Fibroblast of lung (primary cell): Measurements from ENCODE around the gene OR13J1. TPM values are rescaled to one million over a fixed set of nuclear protein-coding genes. Genes with fewer than 3 reads are reported as not detected.

Source experiments
- DNase-seq, 2 donors: peaks; one replicate each; pipeline versions ENCODE4 v3.0.0 to v3.0.0-alpha.2; 2010; ENCODE audit warnings: low read depth in 2 of 2
- H2AFZ ChIP-seq: 2 replicates; pipeline ENCODE4 v1.5.1; 2012; ENCODE audit warnings: low read length, control low read depth, inconsistent platforms
- H3K27ac ChIP-seq: 2 replicates; pipeline ENCODE4 v1.5.1; 2011; ENCODE audit warnings: low read length, control low read depth; ENCODE audit not compliant: insufficient read depth
- H3K27me3 ChIP-seq: 2 replicates; pipeline ENCODE4 v1.5.1; 2011; ENCODE audit warnings: mild to moderate bottlenecking, low read length; ENCODE audit not compliant: control insufficient read depth, insufficient read depth
- H3K36me3 ChIP-seq: 2 replicates; pipeline ENCODE4 v1.5.1; 2011; ENCODE audit warnings: low read length; ENCODE audit not compliant: control insufficient read depth, insufficient read depth
- H3K4me1 ChIP-seq: 2 replicates; pipeline ENCODE4 v1.5.1; 2011; ENCODE audit warnings: low read length; ENCODE audit not compliant: control insufficient read depth, insufficient read depth; ENCODE audit errors: extremely low read depth
- H3K4me2 ChIP-seq: 2 replicates; pipeline ENCODE4 v1.5.1; 2011; ENCODE audit warnings: low read length, control low read depth; ENCODE audit not compliant: insufficient read depth; ENCODE audit errors: extremely low read depth
- H3K4me3 ChIP-seq, 4 experiments: fragments of 200-600 bp in 1 of 4; sonication (generic) in 1 of 4; replicated peaks in 1 of 4; 2 replicates each; pipeline ENCODE4 v1.5.1; 2011 to 2016; ENCODE audit warnings: low read length in 4 of 4, low read depth in 3 of 4, mild to moderate bottlenecking in 3 of 4, control low read depth in 2 of 4, inconsistent platforms in 1 of 4, mixed read lengths in 1 of 4; ENCODE audit not compliant: insufficient read depth in 1 of 4; ENCODE audit errors: control extremely low read depth in 1 of 4
- H3K79me2 ChIP-seq: 2 replicates; pipeline ENCODE4 v1.5.1; 2012; ENCODE audit warnings: mild to moderate bottlenecking, low read length, inconsistent platforms; ENCODE audit not compliant: control insufficient read depth, insufficient read depth
- H3K9ac ChIP-seq: 2 replicates; pipeline ENCODE4 v1.5.1; 2011; ENCODE audit warnings: mild to moderate bottlenecking, low read length, control low read depth; ENCODE audit not compliant: insufficient read depth
- H3K9me3 ChIP-seq: 2 replicates; pipeline ENCODE4 v1.5.1; 2012; ENCODE audit warnings: low read depth, low read length; ENCODE audit not compliant: control insufficient read depth, insufficient read depth
- H4K20me1 ChIP-seq: 2 replicates; pipeline ENCODE4 v1.5.1; 2011; ENCODE audit warnings: low read length; ENCODE audit not compliant: control insufficient read depth, insufficient read depth; ENCODE audit errors: extremely low read depth
- EZH2 ChIP-seq: IDR thresholded peaks from 2 replicates; pipeline ENCODE4 v1.5.1; 2012; ENCODE audit warnings: low read length, control low read depth, mild to moderate bottlenecking; ENCODE audit errors: missing control alignments
- polyA plus RNA-seq, 2 donors: library from polyadenylated mRNA; depleted of rRNA in 1 of 2; stranded (reverse) in 1 of 2; unstranded in 1 of 2; fragments of >200 nt; gene quantifications; 2 replicates each; pipeline ENCODE4 v1.2.1, GENCODE V29; 2011 to 2012; ENCODE audit warnings: missing spikeins in 1 of 2
- total RNA-seq: library from RNA; depleted of rRNA; stranded (reverse); fragments of >200 nt; gene quantifications from 2 replicates; pipeline ENCODE4 v1.2.1, GENCODE V29; 2014
- TF ChIP-seq, protein P1 (sequence below), 2 donors: IDR thresholded peaks in 1 of 2; conservative IDR thresholded peaks in 1 of 2; 1 replicate in 1 of 2; 2 replicates in 1 of 2; pipeline ENCODE4 v1.5.1; 2011 to 2012; ENCODE audit warnings: low read length in 2 of 2, control low read depth in 1 of 2, inconsistent platforms in 1 of 2, low read depth in 1 of 2, mild to moderate bottlenecking in 1 of 2

Gene OR13J1
- total and polyA plus RNA-seq, 2 donors (not counting 1 experiment from before 2014, with no cell fraction given), result not detected

- peak in 1 of 2 donors; percentile 30 for DNase-seq
- Histone ChIP-seq H3K27ac (no peak overlapping the region), H4K20me1 (no peaks in the 10 kb centered on the region), H2AFZ (no peak overlapping the region), H3K79me2 (no peaks in the 10 kb centered on the region), H3K27me3 (no peaks in the 10 kb centered on the region), H3K4me2 (no peak overlapping the region), H3K9me3 (no peaks in the 10 kb centered on the region), H3K4me3 (no peak overlapping the region), H3K4me1 (no peaks in the 10 kb centered on the region), H3K9ac (no peak overlapping the region), H3K36me3 (no peaks in the 10 kb centered on the region)
- TF ChIP-seq, protein P1, sequence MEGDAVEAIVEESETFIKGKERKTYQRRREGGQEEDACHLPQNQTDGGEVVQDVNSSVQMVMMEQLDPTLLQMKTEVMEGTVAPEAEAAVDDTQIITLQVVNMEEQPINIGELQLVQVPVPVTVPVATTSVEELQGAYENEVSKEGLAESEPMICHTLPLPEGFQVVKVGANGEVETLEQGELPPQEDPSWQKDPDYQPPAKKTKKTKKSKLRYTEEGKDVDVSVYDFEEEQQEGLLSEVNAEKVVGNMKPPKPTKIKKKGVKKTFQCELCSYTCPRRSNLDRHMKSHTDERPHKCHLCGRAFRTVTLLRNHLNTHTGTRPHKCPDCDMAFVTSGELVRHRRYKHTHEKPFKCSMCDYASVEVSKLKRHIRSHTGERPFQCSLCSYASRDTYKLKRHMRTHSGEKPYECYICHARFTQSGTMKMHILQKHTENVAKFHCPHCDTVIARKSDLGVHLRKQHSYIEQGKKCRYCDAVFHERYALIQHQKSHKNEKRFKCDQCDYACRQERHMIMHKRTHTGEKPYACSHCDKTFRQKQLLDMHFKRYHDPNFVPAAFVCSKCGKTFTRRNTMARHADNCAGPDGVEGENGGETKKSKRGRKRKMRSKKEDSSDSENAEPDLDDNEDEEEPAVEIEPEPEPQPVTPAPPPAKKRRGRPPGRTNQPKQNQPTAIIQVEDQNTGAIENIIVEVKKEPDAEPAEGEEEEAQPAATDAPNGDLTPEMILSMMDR (conservative IDR thresholded peaks at IDR 0.05 in 1 of 2, IDR thresholded peaks at IDR 0.05 in 1 of 2; ENCODE audit: low read depth in 1 of 2, low read length in 2 of 2), result no peak
- TF ChIP-seq EZH2, result no peak
Measured at GRCh38 chr9:35882996-35883395, 12.8 kb upstream of the OR13J1 start.

DNA sequence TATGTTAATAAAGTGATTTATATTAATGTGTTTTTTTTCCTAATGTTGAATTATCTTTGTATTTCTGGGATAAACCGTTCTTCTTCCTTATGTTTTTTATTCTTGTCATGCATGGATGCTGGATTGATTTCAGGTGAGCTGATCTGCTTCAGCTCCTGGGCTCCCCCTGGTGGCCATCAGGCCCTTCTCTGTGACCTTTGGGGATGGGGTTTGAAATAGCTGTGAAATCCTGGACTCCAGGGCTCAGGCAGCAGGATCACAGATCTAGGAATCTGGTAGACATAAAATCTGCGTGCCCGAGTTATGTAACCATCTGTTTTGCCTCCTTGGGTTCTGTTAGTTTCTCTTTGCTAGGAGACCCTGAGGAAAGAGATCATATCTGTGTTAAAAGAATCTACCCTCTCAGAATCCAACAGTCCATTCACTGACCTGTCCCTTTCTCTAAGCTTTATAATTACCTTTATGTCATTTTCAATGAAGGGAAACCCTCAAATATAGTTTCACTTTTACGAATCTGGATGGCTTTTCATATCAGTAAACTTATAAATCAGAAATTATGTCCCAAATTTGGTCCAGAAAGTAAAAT is 12.2 kb upstream of the OR13J1 start:
- Histone ChIP-seq H3K4me2 (no peak overlapping the region), H3K9ac (no peak overlapping the region), H3K4me3 (no peak overlapping the region), H3K36me3 (no peaks in the 10 kb centered on the region), H2AFZ (no peak overlapping the region), H3K4me1 (no peaks in the 10 kb centered on the region), H3K9me3 (no peaks in the 10 kb centered on the region), H3K27ac (no peak overlapping the region), H3K27me3 (no peaks in the 10 kb centered on the region), H3K79me2 (no peaks in the 10 kb centered on the region), H4K20me1 (no peaks in the 10 kb centered on the region)
- peak; percentile 54 to 80 for DNase-seq
- no peak for TF ChIP-seq EZH2
- TF ChIP-seq, protein P1 (conservative IDR thresholded peaks at IDR 0.05 in 1 of 2, IDR thresholded peaks at IDR 0.05 in 1 of 2; ENCODE audit: low read depth in 1 of 2, low read length in 2 of 2), result peak; percentile 99 to 100

DNA sequence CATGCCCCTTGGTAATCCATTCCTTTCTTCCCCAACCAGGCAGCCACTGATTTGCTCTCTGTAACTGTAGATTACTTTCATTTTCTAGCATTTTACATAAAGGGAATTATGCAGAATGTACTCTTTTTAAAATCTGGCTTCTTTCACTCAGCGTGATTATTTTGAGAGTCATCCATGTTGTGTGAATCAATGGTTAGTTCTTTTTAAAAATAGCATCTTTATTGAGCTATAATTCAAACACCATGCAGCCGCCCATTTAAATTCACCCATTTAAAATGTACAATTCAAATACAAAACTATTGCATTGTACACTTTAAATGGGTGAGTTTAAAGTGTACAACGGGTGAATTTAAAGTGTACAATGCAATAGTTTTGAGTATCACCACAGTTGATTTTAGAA is 2.3 kb upstream of the OR13J1 start:
- DNase-seq, result no peak
- H3K27me3 ChIP-seq, result no peaks in the 10 kb centered on the region
- no peak overlapping the region for H3K9ac ChIP-seq
- H3K36me3 ChIP-seq, result no peaks in the 10 kb centered on the region
- H3K9me3 ChIP-seq, result no peaks in the 10 kb centered on the region
- H3K4me3 ChIP-seq, result no peak overlapping the region
- H3K4me1 ChIP-seq, result no peaks in the 10 kb centered on the region
- TF ChIP-seq EZH2, result no peak
- TF ChIP-seq, protein P1 (conservative IDR thresholded peaks at IDR 0.05 in 1 of 2, IDR thresholded peaks at IDR 0.05 in 1 of 2; ENCODE audit: low read depth in 1 of 2, low read length in 2 of 2), result no peak
- H3K4me2 ChIP-seq, result no peak overlapping the region
- H3K79me2 ChIP-seq, result no peaks in the 10 kb centered on the region
- H4K20me1 ChIP-seq, result no peaks in the 10 kb centered on the region
- no peak overlapping the region for H2AFZ ChIP-seq
- H3K27ac ChIP-seq, result no peak overlapping the region
